Memory B cell (primary cell): Measurements from ENCODE around the gene CCDC3.
"Not testable (repeated sequence)": the region's sequence is repeated elsewhere in the genome, so short reads cannot be mapped to it uniquely, and the experiment has no call there.

Experiments
- ATAC-seq: fragments of 150-1000 bp; cut with Tn5 transposase; 2 replicates; pipeline ENCODE4 v1.10.0; 2021; ENCODE audit warnings: low read depth, mild to moderate bottlenecking, moderate library complexity
- DNase-seq, 2 donors: peaks; one replicate each; pipeline ENCODE4 v3.0.0; 2022; ENCODE audit warnings: low spot score in 2 of 2
- H3K27ac Mint-ChIP-seq: one replicate; pipeline ENCODE4 v1.8.0; 2022; ENCODE audit warnings: mild to moderate bottlenecking, moderate library complexity, mixed read lengths
- H3K27me3 Mint-ChIP-seq: one replicate; pipeline ENCODE4 v1.8.0; 2022; ENCODE audit warnings: mixed read lengths
- H3K36me3 Mint-ChIP-seq: one replicate; pipeline ENCODE4 v1.8.0; 2022; ENCODE audit warnings: mild to moderate bottlenecking, mixed read lengths
- H3K4me1 Mint-ChIP-seq: one replicate; pipeline ENCODE4 v1.8.0; 2022; ENCODE audit warnings: mixed read lengths
- H3K4me3 Mint-ChIP-seq: one replicate; pipeline ENCODE4 v1.8.0; 2022; ENCODE audit warnings: mild to moderate bottlenecking, moderate library complexity, mixed read lengths
- H3K9me3 Mint-ChIP-seq: one replicate; pipeline ENCODE4 v1.8.0; 2022; ENCODE audit warnings: mixed read lengths

Gene CCDC3

GRCh38 chr10:12892924-12893323 lies 108.6 kb downstream of the CCDC3 start:
- Mint-ChIP-seq H3K36me3 (peaks cover 3% of the 10 kb centered on the region), H3K27ac (no peak overlapping the region), H3K9me3 (peaks cover 11% of the 10 kb centered on the region), H3K4me3 (no peak overlapping the region), H3K4me1 (no peaks in the 10 kb centered on the region), H3K27me3 (peaks cover 8% of the 10 kb centered on the region)
- no peak for ATAC-seq
- no peak for DNase-seq

GRCh38 chr10:12890958-12891357 lies 110.6 kb downstream of the CCDC3 start:
- peaks cover 11% of the 10 kb centered on the region for H3K27me3 Mint-ChIP-seq
- H3K4me1 Mint-ChIP-seq: no peaks in the 10 kb centered on the region
- no peak overlapping the region for H3K27ac Mint-ChIP-seq
- ATAC-seq (no peak), DNase-seq (no peak)
- H3K9me3 Mint-ChIP-seq: peaks cover 11% of the 10 kb centered on the region
- H3K36me3 Mint-ChIP-seq: peaks cover 3% of the 10 kb centered on the region
- H3K4me3 Mint-ChIP-seq: no peak overlapping the region

GRCh38 chr10:12888470-12888869 lies 113.0 kb downstream of the CCDC3 start:
- Mint-ChIP-seq H3K4me3 (no peak overlapping the region), H3K27me3 (peaks cover 16% of the 10 kb centered on the region), H3K9me3 (peaks cover 15% of the 10 kb centered on the region), H3K36me3 (no peaks in the 10 kb centered on the region), H3K27ac (no peak overlapping the region), H3K4me1 (no peaks in the 10 kb centered on the region)
- ATAC-seq: no peak
- DNase-seq: no peak

- DNase-seq (no peak), ATAC-seq (no peak)
- no peaks in the 10 kb centered on the region for H3K36me3 Mint-ChIP-seq
- peaks cover 17% of the 10 kb centered on the region for H3K27me3 Mint-ChIP-seq
- H3K4me1 Mint-ChIP-seq: no peaks in the 10 kb centered on the region
- H3K27ac Mint-ChIP-seq: no peak overlapping the region
- H3K4me3 Mint-ChIP-seq: no peak overlapping the region
- H3K9me3 Mint-ChIP-seq: peaks cover 11% of the 10 kb centered on the region
These were observed 113.7 kb downstream of the CCDC3 start for GRCh38 chr10:12887780-12888179.

- ATAC-seq: no peak
- no peaks in the 10 kb centered on the region for H3K4me1 Mint-ChIP-seq
- H3K36me3 Mint-ChIP-seq: no peaks in the 10 kb centered on the region
- H3K27ac Mint-ChIP-seq: no peak overlapping the region
- no peak overlapping the region for H3K4me3 Mint-ChIP-seq
- H3K27me3 Mint-ChIP-seq: peaks cover 26% of the 10 kb centered on the region
- DNase-seq: no peak
- peaks cover 6% of the 10 kb centered on the region for H3K9me3 Mint-ChIP-seq
These were observed 116.7 kb downstream of the CCDC3 start for GRCh38 chr10:12884851-12885250.

GRCh38 chr10:12880423-12880822 lies 121.1 kb downstream of the CCDC3 start:
- no peak for DNase-seq
- Mint-ChIP-seq H3K4me3 (no peak overlapping the region), H3K27me3 (peaks cover 26% of the 10 kb centered on the region), H3K9me3 (peaks cover 6% of the 10 kb centered on the region), H3K4me1 (no peaks in the 10 kb centered on the region), H3K27ac (no peak overlapping the region), H3K36me3 (no peaks in the 10 kb centered on the region)
- no peak for ATAC-seq

- DNase-seq (no peak), ATAC-seq (no peak)
- no peaks in the 10 kb centered on the region for H3K36me3 Mint-ChIP-seq
- no peak overlapping the region for H3K27ac Mint-ChIP-seq
- H3K4me1 Mint-ChIP-seq: no peaks in the 10 kb centered on the region
- H3K27me3 Mint-ChIP-seq: peaks cover 15% of the 10 kb centered on the region
- H3K4me3 Mint-ChIP-seq: no peak overlapping the region
- no peaks in the 10 kb centered on the region for H3K9me3 Mint-ChIP-seq
These were observed 124.4 kb downstream of the CCDC3 start for GRCh38 chr10:12877150-12877549.

GRCh38 chr10:12876266-12876665 lies 125.2 kb downstream of the CCDC3 start:
- H3K4me3 Mint-ChIP-seq: no peak overlapping the region
- H3K36me3 Mint-ChIP-seq: no peaks in the 10 kb centered on the region
- no peak for ATAC-seq
- H3K27me3 Mint-ChIP-seq: peaks cover 16% of the 10 kb centered on the region
- DNase-seq: no peak
- H3K4me1 Mint-ChIP-seq: peaks cover 4% of the 10 kb centered on the region
- H3K9me3 Mint-ChIP-seq: no peaks in the 10 kb centered on the region
- H3K27ac Mint-ChIP-seq: no peak overlapping the region

GRCh38 chr10:12875100-12875499 lies 126.4 kb downstream of the CCDC3 start:
- Mint-ChIP-seq H3K9me3 (no peaks in the 10 kb centered on the region), H3K36me3 (no peaks in the 10 kb centered on the region), H3K27me3 (peaks cover 14% of the 10 kb centered on the region), H3K27ac (no peak overlapping the region), H3K4me1 (peaks cover 4% of the 10 kb centered on the region), H3K4me3 (no peak overlapping the region)
- no peak for ATAC-seq
- no peak for DNase-seq

GRCh38 chr10:12874501-12874900 lies 127.0 kb downstream of the CCDC3 start:
- no peak overlapping the region for H3K4me3 Mint-ChIP-seq
- H3K9me3 Mint-ChIP-seq: no peaks in the 10 kb centered on the region
- H3K27me3 Mint-ChIP-seq: peaks cover 11% of the 10 kb centered on the region
- H3K4me1 Mint-ChIP-seq: peaks cover 4% of the 10 kb centered on the region
- DNase-seq (no peak), ATAC-seq (no peak)
- H3K27ac Mint-ChIP-seq: no peak overlapping the region
- no peaks in the 10 kb centered on the region for H3K36me3 Mint-ChIP-seq

- no peak for DNase-seq
- Mint-ChIP-seq H3K27me3 (peaks cover 9% of the 10 kb centered on the region), H3K27ac (no peak overlapping the region), H3K4me1 (peaks cover 4% of the 10 kb centered on the region), H3K4me3 (no peak overlapping the region), H3K36me3 (no peaks in the 10 kb centered on the region), H3K9me3 (no peaks in the 10 kb centered on the region)
- no peak for ATAC-seq
These were observed 128.3 kb downstream of the CCDC3 start for GRCh38 chr10:12873172-12873571.

GRCh38 chr10:12872577-12872976 lies 128.9 kb downstream of the CCDC3 start:
- no peak overlapping the region for H3K4me3 Mint-ChIP-seq
- no peak overlapping the region for H3K27ac Mint-ChIP-seq
- H3K9me3 Mint-ChIP-seq: no peaks in the 10 kb centered on the region
- peaks cover 7% of the 10 kb centered on the region for H3K27me3 Mint-ChIP-seq
- peaks cover 4% of the 10 kb centered on the region for H3K4me1 Mint-ChIP-seq
- ATAC-seq: no peak
- no peak for DNase-seq
- H3K36me3 Mint-ChIP-seq: no peaks in the 10 kb centered on the region

- Mint-ChIP-seq H3K36me3 (no peaks in the 10 kb centered on the region), H3K27me3 (peaks cover 5% of the 10 kb centered on the region), H3K4me3 (no peak overlapping the region), H3K27ac (no peak overlapping the region), H3K4me1 (peaks cover 4% of the 10 kb centered on the region), H3K9me3 (no peaks in the 10 kb centered on the region)
- DNase-seq (no peak), ATAC-seq (no peak)
These were observed 132.1 kb downstream of the CCDC3 start for GRCh38 chr10:12869427-12869826.

- DNase-seq (no peak), ATAC-seq (no peak)
- Mint-ChIP-seq H3K27me3 (peaks cover 4% of the 10 kb centered on the region), H3K4me1 (peaks cover 4% of the 10 kb centered on the region), H3K4me3 (no peak overlapping the region), H3K27ac (peak overlapping the region; percentile 19), H3K9me3 (no peaks in the 10 kb centered on the region), H3K36me3 (no peaks in the 10 kb centered on the region)
These were observed 133.3 kb downstream of the CCDC3 start for GRCh38 chr10:12868229-12868628.

GRCh38 chr10:12865515-12865914 lies 136.0 kb downstream of the CCDC3 start:
- H3K4me3 Mint-ChIP-seq, H3K9me3 Mint-ChIP-seq, H3K27me3 Mint-ChIP-seq, H3K4me1 Mint-ChIP-seq, DNase-seq, H3K36me3 Mint-ChIP-seq, H3K27ac Mint-ChIP-seq, ATAC-seq: not testable (repeated sequence)
